GM19193 (cell line): ENCODE results near the gene HSP90AB1.
A peak's percentile ranks its signal among the peaks of the same experiment; 100 is the strongest.

Experiments
- POLR2A ChIP-seq: IDR thresholded peaks from 4 replicates; pipeline ENCODE4 v1.6.1; 2011; ENCODE audit not compliant: insufficient read depth, insufficient read length; ENCODE audit errors: extremely low read depth

HSP90AB1 gene

DNA sequence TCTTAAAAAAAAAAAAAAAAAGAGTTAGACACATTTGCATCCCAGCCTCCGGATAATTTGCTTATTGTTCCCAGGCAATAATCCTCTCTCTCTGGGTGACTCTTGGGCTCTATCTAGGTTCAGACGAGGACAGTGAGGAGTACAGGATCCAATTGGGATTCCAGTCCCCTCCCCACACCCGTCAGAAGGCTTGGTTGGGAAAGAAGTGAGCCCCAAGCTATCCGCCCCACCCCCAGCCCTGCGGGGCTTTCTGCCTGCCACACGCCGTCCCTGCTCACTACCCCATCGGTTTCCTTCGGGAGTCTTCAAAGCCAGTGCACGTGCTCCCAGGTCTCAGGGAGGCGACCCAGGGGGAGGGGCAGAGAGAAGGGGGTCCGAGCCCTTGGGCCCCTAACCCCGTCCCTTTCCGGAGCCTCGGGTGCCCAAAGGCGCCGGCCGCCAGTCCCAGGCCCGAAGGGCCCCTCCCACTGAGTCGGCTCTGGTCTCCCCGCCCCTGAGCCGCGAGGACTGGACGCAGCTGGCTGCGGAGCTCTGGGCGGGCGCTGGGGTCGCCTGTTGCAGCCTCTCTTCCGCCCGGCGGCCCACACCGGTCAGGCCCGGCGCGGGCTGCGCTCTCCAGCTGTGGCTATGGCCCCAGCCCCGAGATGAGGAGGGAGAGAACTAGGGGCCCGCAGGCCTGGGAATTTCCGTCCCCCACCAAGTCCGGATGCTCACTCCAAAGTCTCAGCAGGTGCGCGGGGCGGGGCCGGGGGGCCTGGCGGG, 27.7 kb upstream of the HSP90AB1 start:
- TF ChIP-seq POLR2A, result peak; percentile 74

DNA sequence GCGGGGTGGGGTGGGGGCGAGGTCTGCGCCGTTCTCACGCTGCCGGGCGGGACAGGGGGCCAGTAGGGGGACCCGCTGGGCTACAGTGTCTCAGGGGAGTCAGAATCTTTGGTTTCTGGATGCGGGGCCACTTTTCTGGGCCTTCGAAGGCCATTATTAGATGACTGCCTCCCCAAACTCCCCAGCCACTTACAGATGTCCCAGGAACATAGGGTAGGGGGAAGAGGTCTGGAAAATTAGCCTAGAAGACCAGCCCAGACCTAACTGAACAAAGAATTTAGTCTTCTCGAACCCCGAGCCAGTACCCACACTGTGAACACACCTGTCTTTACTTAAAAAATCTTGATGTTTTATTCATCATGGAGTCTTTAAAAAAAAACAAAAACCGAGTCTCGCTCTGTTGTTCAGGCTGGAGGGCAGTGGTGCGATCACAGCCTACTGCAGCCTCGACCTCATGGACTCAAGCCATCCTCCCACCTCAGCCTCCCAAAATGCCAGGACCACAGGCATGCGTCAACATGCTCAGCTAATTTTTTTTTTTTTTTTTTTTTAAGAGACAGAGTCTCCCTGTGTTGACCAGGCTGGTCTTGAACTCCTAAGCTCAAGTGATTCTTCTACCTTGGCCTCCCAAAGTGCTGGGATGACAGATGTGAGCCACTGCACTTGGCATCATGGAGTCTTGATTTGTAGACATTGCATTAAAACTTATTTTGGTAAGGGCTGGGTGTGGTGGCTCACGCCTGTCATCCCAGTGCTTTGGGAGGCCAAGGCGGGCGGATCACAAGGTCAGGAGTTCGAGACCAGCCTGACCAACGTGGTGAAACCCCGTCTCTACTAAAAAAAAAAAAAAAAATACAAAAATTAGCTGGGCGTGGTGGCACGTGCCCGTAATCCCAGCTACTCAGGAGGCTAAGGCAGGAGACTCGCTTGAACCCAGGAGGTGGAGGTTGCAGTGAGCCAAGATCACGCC, 26.8 kb upstream of the HSP90AB1 start:
- no peak for TF ChIP-seq POLR2A

DNA sequence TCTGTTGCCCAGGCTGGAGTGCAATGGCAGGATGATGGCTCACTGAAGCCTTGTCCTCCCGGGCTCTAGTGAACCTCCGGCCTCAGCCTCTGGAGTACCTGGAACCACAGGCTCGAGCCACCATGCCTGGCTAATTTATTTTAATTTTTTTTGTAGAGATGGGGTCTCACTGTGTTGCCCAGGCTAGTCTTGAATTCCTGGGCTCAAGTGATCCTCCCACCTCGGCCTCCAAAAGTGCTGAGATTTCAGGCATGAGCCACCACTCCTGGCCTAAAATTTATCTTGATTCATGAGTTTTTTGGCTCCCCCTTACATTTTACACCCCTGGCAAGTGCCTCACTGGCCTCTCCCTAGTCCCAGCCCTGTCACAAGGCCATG, 26.0 kb upstream of the HSP90AB1 start:
- no peak for TF ChIP-seq POLR2A

GRCh38 chr6:44221291-44221960, 25.5 kb upstream of the HSP90AB1 start:
- TF ChIP-seq POLR2A, result no peak

- TF ChIP-seq POLR2A, result no peak
Measured at GRCh38 chr6:44221961-44222335, 25.0 kb upstream of the HSP90AB1 start.

- no peak for TF ChIP-seq POLR2A
Measured at GRCh38 chr6:44222486-44223318, 24.2 kb upstream of the HSP90AB1 start.

- TF ChIP-seq POLR2A, result peak; percentile 74
Measured at GRCh38 chr6:44223319-44224028, 23.4 kb upstream of the HSP90AB1 start, which contains the start of gene SLC29A1. SLC29A1 (plus strand) TSS chr6:44223595; CDS start chr6:44227314, 3,719 bp downstream.

DNA sequence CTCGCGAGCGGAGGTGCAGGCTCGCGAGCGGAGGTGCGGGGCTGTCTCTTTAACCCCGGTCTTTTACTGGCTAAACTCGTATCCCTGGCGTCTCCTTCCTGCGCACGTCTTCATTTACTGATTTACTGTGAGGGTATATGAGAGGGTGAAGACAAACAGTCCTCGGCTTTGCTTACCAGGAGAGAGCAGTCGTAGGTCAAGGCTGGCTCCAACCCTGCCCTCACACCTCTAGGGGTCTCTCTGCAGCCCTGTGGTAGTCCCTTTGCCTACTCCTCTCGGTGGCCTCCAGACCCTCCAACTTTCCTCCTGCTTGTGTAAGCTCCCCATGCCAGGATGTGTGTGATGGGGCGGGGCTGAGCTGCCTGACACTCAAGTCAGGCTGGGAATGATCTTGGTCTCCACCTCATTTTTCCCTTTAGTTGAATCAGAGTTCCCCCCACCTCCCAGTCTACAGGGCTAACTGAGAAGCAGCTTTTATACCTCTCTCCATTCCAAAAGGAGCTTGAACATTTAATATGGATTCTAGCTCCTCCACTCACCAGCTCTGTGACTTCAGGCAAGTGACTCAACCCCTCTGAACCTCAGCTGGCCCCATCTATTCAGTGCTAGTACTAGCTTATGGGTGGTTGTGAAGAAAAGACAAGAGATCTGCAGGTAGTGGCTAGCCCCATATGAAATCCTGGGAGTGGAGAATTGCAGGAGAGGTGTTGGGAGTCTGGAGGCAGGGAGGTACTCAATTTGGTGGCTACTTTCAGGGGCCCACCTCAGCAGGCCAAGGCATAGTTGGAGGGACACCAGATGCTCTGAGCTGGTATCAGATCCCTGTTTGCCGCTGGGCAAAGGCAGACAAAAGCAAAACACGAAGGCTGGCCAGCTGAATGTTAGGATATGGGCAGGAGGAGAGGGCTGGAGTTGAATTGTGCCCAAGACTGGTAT, 22.6 kb upstream of the HSP90AB1 start:
- TF ChIP-seq POLR2A, result no peak

DNA sequence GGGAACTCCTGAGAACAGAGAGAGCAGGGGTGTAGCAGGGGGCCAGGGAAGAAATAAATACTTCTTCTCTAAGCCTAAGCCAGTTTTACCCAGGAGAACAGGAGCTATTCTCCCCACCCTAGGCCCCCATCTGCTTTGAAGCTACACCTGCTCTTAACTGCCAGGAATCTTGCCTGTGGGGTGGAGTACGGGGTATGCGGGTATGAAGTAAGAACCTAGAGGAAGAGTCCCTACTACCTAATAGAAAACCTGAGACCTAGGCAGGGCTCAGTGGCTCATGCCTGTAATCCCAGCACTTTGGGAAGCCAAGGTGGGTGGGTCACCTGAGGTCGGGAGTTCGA, 22.0 kb upstream of the HSP90AB1 start:
- no peak for TF ChIP-seq POLR2A

- no peak for TF ChIP-seq POLR2A
Measured at GRCh38 chr6:44225579-44226325, 21.1 kb upstream of the HSP90AB1 start.

GRCh38 chr6:44226368-44227147, 20.3 kb upstream of the HSP90AB1 start:
- no peak for TF ChIP-seq POLR2A
